HG03342 (cell line): ENCODE measurements around the gene CXCR6.

Experiments used
- ATAC-seq: cut with Tn5 transposase; IDR thresholded peaks from one replicate; pipeline ENCODE4 v1.9.1; 2021; ENCODE audit warnings: mild to moderate bottlenecking, moderate library complexity; ENCODE audit not compliant: unreplicated experiment

CXCR6 gene

DNA sequence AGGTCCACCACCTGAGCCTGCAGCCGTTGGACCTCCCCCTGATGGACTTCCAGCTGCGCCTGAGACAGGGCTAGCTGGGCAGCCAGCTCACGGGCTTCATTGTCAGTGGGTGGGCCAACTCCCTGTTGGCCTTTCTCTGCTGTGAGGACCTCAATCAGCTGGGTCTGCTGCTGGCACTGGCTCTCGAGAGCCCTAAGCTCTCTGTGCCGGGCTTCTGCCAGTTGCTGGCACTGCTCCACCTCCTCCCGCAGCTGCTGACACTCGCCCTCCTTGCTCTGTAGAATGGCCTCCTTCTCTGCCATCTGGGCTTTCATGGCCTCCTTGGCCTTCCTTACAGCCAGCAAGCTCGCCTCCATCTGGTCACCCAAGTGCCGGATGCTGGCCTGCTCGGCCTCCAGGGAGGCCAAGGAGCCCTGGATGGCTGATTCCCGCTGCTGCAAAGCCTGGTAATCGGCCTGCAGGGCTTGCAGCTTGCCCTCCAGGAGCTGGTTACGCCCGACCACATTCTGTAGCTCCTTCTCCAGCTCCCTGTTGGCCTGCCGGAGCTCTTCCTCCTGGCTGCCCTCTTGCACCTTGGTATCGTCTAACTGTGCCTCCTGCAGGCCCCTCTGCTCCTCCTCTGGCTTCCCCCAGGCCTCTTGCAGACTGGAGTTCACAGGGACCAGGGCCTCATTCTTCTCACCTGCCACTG lies 23.8 kb downstream of the CXCR6 start:
- no peak for ATAC-seq

DNA sequence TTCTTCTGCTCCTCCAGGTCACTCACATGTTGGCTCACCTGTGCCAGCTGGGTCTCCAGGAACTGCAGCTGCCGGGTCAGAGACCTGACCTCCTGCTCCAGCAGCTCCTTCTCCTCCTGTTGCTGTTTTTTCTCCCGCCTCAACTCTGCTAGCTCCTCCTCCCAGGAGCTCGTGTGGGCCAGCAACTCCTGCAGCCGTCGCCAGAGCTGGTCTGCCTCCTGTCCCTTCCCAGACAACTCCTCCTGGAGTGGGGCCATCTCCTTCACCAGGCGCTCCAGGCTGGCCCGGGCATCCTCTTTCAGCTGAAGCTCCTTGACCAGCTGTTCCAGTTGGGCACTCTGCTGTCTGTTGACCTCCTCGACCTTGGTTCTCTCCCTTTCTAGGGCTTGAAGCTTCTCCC lies 24.5 kb downstream of the CXCR6 start:
- ATAC-seq = no peak

DNA sequence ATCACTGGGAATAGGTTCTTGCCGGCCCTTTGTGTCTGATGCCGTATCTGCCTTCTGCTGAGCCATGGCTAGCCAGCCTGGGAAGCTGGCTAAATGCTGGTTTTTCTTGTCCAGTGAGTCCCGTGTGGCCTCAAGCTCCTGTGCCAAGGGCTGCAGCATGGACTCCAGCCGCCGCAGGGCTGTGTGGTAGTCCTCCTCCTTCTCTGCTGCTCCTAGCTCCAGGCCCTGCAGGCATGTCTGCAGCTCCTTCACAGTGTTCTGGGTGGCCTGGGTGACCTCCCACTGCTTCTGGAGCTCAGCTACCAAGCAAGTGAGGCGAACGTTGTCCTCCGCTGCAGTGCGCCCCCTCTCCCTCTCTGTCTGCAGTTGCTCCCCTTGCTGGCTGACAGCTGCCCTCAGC lies 24.9 kb downstream of the CXCR6 start:
- no peak for ATAC-seq

DNA sequence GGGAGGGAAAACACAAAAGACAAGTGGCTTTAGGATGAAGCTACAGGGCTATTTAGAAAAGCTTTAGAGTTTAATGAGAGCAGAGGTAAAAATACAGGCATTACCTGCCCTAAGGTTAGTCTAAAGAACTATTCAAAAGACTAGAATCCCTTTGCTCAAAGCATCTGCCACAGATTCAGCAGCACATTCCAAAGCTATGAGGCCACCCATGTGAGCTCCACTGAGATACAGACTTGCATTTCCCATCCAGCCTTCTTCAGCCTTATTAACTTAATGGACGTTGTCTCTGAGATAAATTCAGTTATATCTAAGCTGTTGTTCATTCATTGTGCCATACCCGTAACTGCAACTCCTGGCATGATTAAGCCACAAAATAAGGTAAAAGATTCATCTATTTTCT lies 25.4 kb downstream of the CXCR6 start:
- ATAC-seq = no peak

DNA sequence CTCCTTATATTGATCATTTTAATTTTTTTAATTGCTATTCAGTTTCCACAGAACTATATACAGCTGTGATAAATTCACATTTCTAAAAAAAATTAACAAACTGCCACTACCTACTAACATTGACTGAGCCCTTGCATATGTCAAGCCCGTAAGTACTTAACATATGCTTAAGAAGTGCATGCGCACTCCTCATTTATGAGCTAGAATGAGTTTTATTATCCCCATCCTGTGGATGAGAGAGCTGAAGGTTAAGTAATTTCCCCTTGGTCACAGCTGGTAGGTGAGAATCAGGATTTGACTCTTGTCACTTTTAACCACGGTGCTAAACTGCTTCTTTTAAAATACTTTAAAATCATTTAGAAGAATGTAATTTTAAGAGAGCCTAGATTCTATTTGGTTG lies 25.9 kb downstream of the CXCR6 start:
- ATAC-seq = no peak

DNA sequence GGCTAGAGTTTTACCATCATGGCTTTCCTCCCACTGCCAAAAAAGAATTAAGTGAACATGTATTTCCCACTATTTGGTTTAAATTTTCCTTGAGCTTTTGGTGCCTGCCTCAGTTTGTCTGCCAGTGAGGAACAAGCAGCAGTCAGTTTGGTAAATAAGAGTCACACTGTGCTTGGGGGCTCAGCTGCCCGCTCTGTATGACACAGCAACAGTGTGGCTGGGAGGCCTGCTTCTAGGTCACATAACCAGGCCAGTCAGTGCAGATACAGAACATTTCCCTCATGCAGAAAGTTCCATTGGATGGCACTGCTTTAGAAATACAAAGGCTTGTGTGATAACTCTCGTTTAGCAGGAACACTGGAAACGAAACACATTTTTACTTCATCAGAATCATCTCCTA lies 26.7 kb downstream of the CXCR6 start:
- no peak for ATAC-seq

DNA sequence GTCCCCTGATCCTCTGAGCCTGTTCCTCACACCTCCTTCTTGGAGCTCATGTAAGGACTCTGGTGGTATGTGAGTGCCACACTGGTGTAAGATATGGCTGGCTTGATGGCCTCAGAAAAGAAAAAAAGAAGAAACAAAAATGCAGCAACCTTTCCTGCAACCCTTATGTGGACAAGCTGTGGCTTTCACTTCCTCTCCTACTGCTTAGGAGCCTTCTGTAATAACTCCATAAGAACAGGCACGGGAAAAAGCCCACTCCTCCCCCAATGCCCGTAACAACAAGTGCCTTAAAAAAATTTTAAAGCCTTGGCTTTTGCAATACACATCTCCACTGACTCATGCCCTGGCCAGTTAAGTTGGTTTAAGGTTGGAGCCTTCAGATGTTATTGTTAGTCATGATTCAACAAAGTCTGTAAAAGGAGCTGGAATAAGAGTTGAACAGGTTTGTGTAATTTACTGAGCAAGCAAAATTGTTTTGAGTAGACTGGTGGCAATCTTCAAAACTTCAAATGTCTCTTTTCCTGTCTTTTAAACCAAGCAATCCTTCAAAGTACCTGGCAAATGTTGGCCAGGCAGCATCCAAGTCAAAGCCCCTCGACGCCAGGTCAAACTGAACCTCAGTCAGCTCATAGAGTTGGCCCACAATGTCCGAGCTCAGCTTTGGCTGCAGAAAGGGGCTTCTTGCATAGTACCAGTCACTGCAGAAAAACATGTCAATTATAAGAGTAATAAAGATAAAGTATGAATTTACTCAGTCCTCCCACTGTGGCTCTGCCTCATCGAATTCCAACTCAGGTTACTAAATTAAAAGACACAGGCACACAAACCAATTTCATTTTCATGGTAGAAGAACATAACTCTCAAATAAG lies 29.5 kb downstream of the CXCR6 start:
- ATAC-seq = no peak

DNA sequence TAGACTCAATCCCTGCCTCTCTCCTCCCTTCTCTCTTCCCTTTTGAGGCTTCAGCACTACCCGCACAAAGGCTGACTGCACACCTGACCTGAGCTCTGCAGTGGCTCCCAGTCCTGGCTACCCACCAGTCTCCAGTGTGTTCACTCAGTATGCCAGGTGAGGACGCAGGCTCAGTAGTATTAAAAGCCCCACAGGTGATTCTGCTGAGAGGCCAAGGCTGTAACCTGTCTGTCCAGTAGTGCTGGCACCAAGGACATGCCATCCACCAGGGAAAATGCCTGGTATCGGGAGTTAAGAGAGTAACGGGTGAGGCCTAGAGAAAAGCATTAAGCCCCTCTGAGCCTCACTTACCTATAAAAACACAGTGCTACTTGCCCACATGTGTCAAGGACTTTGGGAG lies 31.4 kb downstream of the CXCR6 start:
- no peak for ATAC-seq

DNA sequence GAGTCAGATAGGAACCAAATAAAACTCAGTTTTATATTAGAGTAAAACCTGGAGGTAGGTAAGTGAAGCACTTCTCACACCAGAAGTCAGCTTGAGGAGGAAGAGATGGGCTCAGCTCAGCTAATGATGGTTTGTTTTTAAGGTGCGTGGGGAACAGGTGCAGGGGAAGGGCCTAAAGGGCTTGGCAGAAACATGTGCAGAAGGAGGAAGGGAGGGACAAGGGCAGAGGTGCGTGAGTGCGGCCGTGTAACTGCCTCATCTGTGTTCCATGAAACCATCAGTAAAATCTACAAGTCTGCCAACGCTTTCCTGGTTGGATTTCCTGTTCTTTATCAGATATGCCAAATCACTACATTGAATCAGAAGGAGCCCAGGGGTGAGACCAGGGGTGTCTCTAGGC lies 32.4 kb downstream of the CXCR6 start:
- no peak for ATAC-seq

DNA sequence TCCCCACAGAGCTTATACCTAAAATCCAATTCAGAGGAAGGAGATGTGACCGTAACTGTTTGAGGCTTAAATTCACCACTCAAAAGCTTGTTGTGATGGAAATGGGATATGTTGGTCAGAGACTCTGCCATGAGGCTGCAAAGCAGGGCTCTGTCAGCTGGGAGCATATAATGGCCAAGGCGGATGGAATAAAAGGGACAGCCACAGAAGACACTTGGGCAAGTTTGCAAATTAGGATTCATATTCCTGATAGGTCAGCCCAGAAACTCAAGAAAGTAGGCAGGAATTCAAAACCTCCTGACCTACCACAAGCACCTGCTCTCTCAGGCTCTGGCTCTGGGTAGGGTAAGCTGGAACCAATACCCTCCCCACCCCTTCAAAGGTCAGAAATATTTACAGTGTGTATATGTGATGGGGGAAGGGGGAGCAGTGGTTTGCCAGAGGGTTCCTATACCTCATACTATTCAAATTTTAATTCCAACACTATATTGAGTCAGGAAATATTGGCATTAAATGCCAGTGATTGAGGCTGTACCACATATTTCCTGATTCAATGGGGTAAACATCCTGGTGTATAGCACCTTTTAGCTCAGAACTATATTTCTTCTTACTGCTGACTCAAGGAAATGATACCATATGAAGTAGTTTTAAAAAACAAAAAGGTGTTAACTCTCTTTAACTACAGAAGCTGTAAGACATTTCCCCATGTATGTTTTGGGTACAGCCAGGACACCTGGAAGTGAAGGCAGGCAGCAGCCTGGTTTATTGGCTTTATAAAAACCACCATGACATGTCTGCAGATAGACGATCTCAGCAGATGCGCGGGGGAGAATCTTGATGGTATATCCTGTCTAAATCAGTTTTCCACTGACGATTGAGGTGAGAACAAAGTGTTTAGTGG lies 33.2 kb downstream of the CXCR6 start:
- ATAC-seq = no peak

DNA sequence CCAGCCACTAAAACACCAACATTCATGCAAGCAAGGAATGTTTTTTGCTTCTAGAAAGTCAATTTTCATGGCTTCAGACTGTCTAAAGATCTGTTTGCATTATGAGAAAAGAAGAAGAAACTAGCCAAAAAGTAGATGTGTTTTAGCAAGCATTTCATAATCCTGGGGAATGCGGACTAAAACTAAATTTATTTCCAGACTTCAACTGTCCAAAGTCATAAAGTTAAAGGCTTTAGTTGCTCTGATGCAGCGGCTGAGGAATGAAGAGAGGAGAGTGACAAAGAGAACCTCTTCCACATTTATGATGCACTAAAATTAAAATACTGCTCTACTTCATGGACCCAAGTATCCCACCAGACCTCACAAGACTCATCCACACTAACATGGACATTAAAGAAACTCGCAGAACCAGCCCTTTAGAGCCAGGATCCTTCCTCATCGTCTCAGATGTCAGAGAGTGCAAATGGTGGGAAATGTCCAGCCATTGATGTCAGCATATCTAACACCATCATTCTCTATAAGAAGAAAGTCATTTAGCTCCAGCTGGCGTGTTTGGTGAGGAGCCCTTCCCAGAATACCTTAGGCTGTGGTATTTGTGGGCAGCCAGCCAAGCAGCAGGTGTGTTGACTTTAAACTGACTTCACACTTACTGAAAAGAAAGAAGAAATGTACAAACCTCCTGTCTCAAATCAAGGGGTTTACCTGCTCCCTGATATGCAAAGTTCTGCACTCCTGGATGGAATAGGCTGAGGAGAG lies 34.9 kb downstream of the CXCR6 start:
- ATAC-seq = no peak

DNA sequence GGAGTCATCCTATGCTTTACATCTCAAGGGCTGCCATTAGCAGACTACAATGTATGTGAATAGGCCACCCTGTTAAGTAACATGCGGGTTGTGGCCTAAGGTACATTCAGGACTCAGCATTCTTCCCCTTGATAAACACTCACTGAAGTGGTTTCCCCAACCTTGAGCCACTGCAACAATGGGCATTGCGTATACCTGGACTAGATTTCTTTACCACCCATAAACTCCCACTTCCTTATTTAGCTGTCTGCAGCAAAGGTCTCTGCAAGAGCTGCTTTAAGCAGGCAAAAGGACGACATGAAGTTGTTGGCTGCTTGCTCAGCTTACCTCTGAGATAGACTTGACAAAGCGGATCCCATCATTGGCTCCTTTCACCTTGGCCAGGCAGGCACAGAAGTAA lies 36.1 kb downstream of the CXCR6 start:
- ATAC-seq = no peak

DNA sequence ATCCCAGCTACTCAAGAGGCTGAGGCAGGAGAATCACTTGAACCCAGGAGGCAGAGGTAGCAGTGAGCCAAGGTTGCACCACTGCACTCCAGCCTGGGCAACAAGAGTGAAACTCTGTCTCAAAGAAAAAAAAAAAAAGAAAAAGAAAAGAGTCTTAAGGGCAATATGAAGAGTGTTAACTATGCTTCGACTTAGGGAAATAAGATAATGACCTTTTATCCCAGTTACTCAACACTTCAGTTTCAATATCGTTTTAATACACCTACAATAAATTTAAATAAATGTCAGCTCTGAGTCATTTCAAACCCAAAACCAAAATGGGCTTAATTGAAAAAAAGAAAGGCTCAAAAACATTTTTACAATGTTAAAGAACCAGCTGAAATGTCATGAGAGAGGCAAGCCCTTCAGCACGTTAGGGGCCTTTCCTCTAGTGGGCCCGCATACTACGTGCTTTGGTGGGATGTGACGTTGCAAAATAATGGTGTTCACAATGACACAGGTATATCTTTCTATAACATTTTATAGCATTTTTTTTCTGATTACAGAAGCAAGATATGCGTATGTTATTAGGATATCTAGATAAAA lies 37.1 kb downstream of the CXCR6 start:
- no peak for ATAC-seq

DNA sequence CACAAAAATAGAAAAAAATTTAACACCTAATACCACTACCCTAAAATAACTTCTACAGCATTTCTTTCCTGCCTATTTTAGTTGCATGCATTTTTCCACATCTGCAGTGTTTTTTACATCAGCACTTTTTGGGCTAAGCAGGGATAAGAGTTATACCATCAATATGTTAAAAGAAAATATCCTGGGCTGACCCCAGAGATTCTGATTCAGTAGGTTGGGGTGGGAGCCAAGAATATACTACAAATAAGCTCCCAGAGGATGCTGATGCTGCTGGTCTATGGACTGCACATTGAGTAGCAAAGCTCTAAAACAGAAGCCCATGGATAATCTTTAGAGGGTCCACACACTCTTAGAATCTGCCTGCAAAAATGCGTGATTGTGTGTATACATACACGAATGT lies 37.6 kb downstream of the CXCR6 start:
- ATAC-seq = no peak

DNA sequence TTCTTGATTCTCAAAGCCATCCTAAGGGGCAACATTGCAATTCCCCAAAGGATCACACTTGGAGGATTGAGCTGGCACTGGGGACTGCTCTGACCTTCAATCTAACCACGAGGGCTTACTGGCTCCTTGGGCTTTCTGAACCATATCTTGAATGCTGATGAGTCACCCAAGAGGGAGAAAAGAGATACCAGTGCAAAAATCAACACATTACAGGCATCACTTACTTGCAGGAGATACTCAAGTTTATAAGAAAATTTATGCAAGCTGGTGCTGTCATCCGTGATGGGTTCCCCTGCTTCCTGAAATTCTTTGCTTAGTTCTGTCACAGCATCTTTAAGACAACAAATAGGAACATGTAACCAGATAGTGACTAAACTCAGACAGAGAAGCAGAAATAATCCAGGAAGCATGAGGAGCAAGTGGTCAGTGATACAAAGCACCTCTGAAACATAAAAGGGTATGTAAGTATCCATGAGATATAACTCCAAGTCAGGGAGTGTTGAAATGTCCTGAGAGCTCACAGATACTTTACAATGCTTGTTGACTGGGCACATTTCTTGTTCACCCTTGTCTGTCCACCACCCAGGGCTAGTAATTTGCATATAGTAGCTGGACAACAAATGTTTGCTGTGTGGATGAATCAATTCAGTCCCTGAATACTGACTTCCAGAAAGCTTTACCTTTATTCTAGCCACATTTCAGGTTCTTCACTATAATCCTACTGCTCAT lies 38.2 kb downstream of the CXCR6 start:
- no peak for ATAC-seq

DNA sequence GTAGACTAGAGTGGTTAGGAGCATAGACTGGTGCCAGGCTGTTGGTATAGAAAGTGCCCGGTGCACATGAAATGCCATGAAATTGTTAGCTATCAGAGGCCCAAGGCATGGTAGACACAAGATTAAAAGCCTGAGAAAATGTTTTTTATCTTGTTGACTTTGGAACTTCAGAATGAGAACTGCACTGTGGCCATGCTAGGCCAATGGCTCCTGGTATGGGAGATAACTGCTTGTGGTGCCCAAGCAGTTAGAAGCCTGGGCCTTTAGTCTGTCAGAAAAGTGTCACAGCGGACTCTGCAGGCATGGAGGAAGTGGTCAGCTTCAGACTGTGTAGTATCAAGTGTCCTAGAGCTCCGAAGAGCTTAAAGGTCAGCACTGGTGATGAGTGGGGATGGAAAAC lies 40.5 kb downstream of the CXCR6 start:
- ATAC-seq = no peak

DNA sequence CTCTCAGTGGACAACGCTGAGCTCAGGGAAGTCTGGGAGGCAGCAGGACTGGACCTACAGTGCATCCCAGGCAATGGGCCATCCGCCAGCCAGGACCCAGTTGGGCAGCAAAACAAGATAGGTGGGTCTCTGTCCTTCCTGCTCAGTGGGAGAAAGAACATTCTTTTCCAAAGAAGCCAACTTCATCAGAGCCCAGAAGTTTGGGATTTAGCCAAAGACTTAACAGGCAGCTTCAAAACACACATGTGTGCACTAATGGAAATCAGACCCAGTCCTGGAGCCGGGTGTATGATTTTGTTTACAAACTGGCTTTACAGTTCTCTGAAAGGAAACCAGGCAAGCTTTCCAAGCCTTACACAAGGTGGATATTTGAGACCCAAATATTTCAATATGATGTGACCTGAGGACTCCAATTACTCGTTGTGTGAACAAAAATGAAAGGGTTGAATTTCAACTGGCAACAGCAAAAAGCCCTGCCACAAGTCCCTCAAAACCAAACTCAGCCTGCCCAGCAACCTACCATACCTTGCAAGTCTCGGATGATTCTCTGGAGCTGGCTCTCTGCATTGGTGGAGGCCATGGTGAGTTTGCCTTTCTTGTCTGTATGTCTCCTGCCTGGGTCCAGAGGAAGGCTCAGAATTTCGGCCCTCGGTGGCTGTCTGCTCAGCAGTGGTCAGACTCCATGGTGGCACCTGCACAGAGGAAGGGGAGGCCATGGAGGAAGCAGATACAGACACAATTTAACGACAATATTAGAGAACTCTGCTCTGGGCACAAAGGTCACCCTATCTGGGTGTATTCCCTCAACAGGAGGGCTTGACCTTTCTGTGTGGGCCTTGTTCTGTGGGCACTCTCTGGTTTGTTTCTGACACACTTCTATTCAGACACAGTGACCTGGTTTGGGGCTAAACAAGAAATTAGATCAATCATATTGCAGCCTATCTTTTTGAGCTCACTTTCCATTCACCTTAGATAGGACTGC lies 41.4 kb downstream of the CXCR6 start:
- no peak for ATAC-seq

DNA sequence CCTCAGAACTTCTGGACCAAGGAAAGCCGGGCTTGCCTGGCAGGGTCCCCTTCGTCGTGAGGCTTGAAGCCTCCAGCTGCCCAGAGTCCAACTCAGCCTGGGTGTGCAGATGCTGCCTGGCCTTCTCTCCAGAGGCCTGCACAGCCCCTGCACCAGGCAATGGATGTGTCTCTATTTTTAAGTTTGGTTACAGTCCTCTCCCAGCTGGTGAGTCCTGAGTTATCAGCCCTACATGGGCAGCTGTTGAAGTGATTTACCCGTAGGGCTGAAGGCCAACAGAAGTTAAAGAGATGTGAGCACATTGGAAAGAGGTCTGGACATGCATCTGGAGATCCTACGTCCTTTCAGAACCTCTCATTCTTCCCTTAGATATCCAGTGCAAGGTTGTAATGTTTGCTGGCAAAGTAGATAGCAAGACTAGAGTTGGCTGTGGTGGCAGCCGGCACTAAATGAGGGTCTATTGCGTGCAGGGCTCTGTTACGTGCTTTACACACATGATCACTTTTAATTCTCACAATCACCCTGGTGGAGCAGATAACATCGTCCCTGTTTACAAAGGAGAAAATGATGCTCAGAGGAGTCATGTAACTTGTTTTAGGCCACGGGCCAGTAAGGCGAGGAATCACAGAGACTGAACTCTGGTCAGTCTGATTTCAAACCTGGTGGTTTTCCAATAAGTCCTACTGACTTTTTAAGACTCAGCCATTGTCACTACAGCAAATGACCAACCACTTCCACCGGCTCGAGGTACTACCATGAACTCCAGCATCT lies 42.5 kb downstream of the CXCR6 start:
- no peak for ATAC-seq
